Neuronal stem cell (in vitro differentiated cells): ENCODE data around the gene MID1.

ENCODE experiments used
- DNase-seq: peaks from one replicate; pipeline ENCODE4 v3.0.0-alpha.2; 2013; ENCODE audit warnings: low spot score
- H2AFZ ChIP-seq: one replicate; pipeline ENCODE4 v1.6.1; 2013; ENCODE audit warnings: mild to moderate bottlenecking, low read length, inconsistent platforms
- H2AK5ac ChIP-seq: 2 replicates; pipeline ENCODE4 v1.6.1; 2013; ENCODE audit warnings: low read depth, mild to moderate bottlenecking, inconsistent platforms, low read length, moderate library complexity, mixed read lengths
- H2BK120ac ChIP-seq: 2 replicates; pipeline ENCODE4 v1.6.1; 2013; ENCODE audit warnings: low read depth, mild to moderate bottlenecking, inconsistent platforms, low read length, moderate library complexity, mixed read lengths
- H2BK12ac ChIP-seq: one replicate; pipeline ENCODE4 v1.6.1; 2013; ENCODE audit warnings: low read length, inconsistent platforms
- H2BK15ac ChIP-seq: 2 replicates; pipeline ENCODE4 v1.6.1; 2013; ENCODE audit warnings: mild to moderate bottlenecking, low read length, inconsistent platforms, mixed read lengths
- H2BK5ac ChIP-seq: one replicate; pipeline ENCODE4 v1.6.1; 2013; ENCODE audit warnings: inconsistent platforms, mild to moderate bottlenecking, low read length, moderate library complexity
- H3K14ac ChIP-seq: one replicate; pipeline ENCODE4 v1.6.1; 2013; ENCODE audit warnings: low read length, inconsistent platforms
- H3K18ac ChIP-seq: 2 replicates; pipeline ENCODE4 v1.6.1; 2013; ENCODE audit warnings: low read length, inconsistent platforms
- H3K23ac ChIP-seq: 2 replicates; pipeline ENCODE4 v1.6.1; 2013; ENCODE audit warnings: low read depth, mild to moderate bottlenecking, mixed read lengths, low read length, inconsistent platforms; ENCODE audit not compliant: poor library complexity
- H3K27ac ChIP-seq: replicated peaks from 3 replicates; pipeline ENCODE4 v1.5.1; 2013; ENCODE audit warnings: low read length, inconsistent platforms
- H3K27me3 ChIP-seq, 3 experiments: 2 replicates each; pipeline ENCODE4 v1.6.1; 2013; ENCODE audit warnings: low read length in 3 of 3, mild to moderate bottlenecking in 2 of 3, inconsistent platforms in 1 of 3, low read depth in 1 of 3, mixed read lengths in 1 of 3, moderate library complexity in 1 of 3; ENCODE audit not compliant: control insufficient read depth in 3 of 3, insufficient read depth in 3 of 3
- H3K36me3 ChIP-seq, 2 donors: replicated peaks in 1 of 2; 2 replicates each; pipeline ENCODE4 v1.6.1; 2013; ENCODE audit warnings: low read length in 2 of 2; ENCODE audit not compliant: control insufficient read depth in 2 of 2, insufficient read depth in 2 of 2
- H3K4ac ChIP-seq: 2 replicates; pipeline ENCODE4 v1.6.1; 2013; ENCODE audit warnings: inconsistent platforms, mild to moderate bottlenecking, low read length, moderate library complexity
- H3K4me1 ChIP-seq, 2 donors: 1 replicate in 1 of 2; 2 replicates in 1 of 2; pipeline ENCODE4 v1.6.1; 2013; ENCODE audit warnings: low read length in 2 of 2, low read depth in 1 of 2; ENCODE audit not compliant: control insufficient read depth in 2 of 2, insufficient read depth in 1 of 2
- H3K4me2 ChIP-seq: one replicate; pipeline ENCODE4 v1.6.1; 2013; ENCODE audit warnings: mild to moderate bottlenecking, low read length, inconsistent platforms; ENCODE audit not compliant: insufficient read depth, poor library complexity, severe bottlenecking
- H3K4me3 ChIP-seq, 2 donors: 2 replicates each; pipeline ENCODE4 v1.5.1; 2013; ENCODE audit warnings: low read length in 2 of 2, mild to moderate bottlenecking in 2 of 2, inconsistent platforms in 1 of 2, moderate library complexity in 1 of 2
- H3K79me1 ChIP-seq: one replicate; pipeline ENCODE4 v1.6.1; 2013; ENCODE audit warnings: low read depth, mild to moderate bottlenecking, inconsistent platforms, low read length, moderate library complexity
- H3K9ac ChIP-seq: one replicate; pipeline ENCODE4 v1.6.1; 2013; ENCODE audit warnings: mild to moderate bottlenecking, low read depth, low read length, inconsistent platforms; ENCODE audit not compliant: poor library complexity
- H3K9me3 ChIP-seq, 2 donors: replicated peaks in 1 of 2; 2 replicates each; pipeline versions ENCODE3 to v1.6.1; 2013; ENCODE audit warnings: low read length in 2 of 2, mild to moderate bottlenecking in 2 of 2, inconsistent platforms in 1 of 2, low read depth in 1 of 2, mixed read lengths in 1 of 2, moderate library complexity in 1 of 2; ENCODE audit not compliant: control insufficient read depth in 2 of 2, insufficient read depth in 1 of 2
- H4K8ac ChIP-seq: one replicate; pipeline ENCODE4 v1.6.1; 2013; ENCODE audit warnings: low read depth, mild to moderate bottlenecking, inconsistent platforms, low read length, moderate library complexity
- H4K91ac ChIP-seq: one replicate; pipeline ENCODE4 v1.6.1; 2013; ENCODE audit warnings: low read length, low read depth, mild to moderate bottlenecking, inconsistent platforms; ENCODE audit not compliant: poor library complexity
- WGBS, 2 donors: extraction: QIAGEN DNeasy Blood & Tissue Kit; methylation state at CpG; one replicate each; pipeline ENCODE4 v1.1.7; 2013; ENCODE audit warnings: missing lambda C conversion rate in 2 of 2, mixed read lengths in 1 of 2; ENCODE audit not compliant: insufficient read length in 2 of 2, insufficient replicate concordance in 1 of 2; ENCODE audit errors: extremely low coverage in 2 of 2; 5-methylcytosine and 5-hydroxymethylcytosine counted together

Gene MID1

DNA sequence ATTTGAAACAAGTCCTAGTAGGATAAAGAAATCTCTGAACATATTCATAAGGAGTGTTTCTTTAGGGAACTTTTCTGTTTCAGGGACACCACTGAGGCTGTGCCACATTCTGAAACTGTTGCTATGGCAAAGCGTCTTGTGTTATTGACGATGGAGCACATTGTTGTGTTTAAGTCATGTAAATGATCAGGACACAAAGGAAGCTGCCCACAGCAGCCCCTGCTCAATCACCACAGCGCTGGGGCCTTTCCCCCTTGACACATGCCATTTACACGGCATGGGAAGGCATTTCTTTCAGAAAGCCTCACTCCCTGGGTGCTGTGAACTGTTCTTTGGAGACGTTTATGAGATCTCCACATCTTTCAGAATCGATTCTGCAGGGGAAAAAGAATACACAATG, 39.8 kb upstream of the MID1 start:
- Histone ChIP-seq H2BK15ac (no peak overlapping the region), H3K36me3 (peaks cover 0 to 7% of the 10 kb centered on the region in 2 donors), H2AK5ac (no peak overlapping the region), H3K27ac (no peak overlapping the region), H3K79me1 (no peaks in the 10 kb centered on the region), H3K4me1 (peaks cover 3 to 21% of the 10 kb centered on the region in 2 donors), H4K8ac (no peak overlapping the region), H3K18ac (no peak overlapping the region), H3K4me2 (no peak overlapping the region), H2BK12ac (no peak overlapping the region), H3K27me3 (no peaks in the 10 kb centered on the region), H3K23ac (no peak overlapping the region), H3K4me3 (no peak overlapping the region), H4K91ac (no peak overlapping the region), H3K9me3 (peaks cover 0 to 4% of the 10 kb centered on the region in 2 donors), H3K4ac (no peak overlapping the region), H3K14ac (no peak overlapping the region), H2AFZ (no peak overlapping the region), H2BK5ac (no peak overlapping the region), H3K9ac (no peak overlapping the region), H2BK120ac (no peak overlapping the region)
- no CpG with 5 or more reads among the region's 6 CpGs for WGBS, 2 donors
- DNase-seq: peak; percentile 33

DNA sequence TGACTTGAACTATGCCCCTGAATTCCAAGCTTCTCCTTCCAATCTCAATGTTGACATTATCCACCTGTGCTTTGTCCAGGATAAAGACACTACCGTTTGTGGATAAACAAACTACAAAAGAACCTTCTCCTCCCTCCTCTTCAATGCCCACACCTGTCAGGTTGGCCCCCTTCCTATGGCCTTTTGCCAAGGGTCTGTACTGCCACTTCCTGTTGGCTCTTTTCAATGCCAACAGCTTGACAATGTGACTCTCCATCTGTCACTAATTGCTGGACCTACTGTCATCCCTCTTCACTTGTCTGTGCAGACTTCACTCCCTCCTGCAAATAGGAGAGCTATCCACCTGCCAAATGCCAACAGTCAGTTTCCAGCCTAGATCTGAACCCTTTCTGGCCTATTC, 35.8 kb upstream of the MID1 start:
- Histone ChIP-seq H3K14ac (no peak overlapping the region), H3K4ac (no peak overlapping the region), H2BK15ac (no peak overlapping the region), H3K18ac (no peak overlapping the region), H2BK5ac (no peak overlapping the region), H2BK120ac (no peak overlapping the region), H3K4me3 (no peak overlapping the region), H3K4me2 (no peak overlapping the region), H3K9me3 (peaks cover 0 to 3% of the 10 kb centered on the region in 2 donors), H3K27ac (no peak overlapping the region), H4K91ac (no peak overlapping the region), H2AFZ (no peak overlapping the region), H3K36me3 (peaks cover 0 to 14% of the 10 kb centered on the region in 2 donors), H3K9ac (no peak overlapping the region), H3K27me3 (no peaks in the 10 kb centered on the region), H3K4me1 (peaks cover 3 to 21% of the 10 kb centered on the region in 2 donors), H2BK12ac (no peak overlapping the region), H4K8ac (no peak overlapping the region), H2AK5ac (no peak overlapping the region), H3K23ac (no peak overlapping the region), H3K79me1 (no peaks in the 10 kb centered on the region)
- DNase-seq: no peak
- no CpG with 5 or more reads among the region's 1 CpG for WGBS, 2 donors

DNA sequence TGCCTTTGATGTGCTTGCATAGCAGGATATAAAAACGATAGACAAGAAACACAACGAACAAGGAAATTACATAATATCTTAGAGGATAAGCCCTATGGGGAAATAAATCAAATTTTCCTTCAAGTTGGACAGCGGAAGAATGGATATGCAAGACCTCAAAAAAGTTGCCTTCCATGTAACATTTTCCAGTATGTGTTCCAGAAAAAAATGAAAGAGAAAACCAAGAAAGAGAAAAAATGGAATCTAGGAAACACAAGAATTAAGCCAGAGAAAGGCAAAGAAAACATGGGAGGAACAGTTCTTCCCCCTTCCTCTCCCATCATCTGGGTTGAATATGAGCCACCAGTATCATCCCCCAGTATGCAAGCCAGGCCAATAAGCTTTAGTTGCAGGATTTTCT, 34.6 kb upstream of the MID1 start:
- no peak overlapping the region for H3K9ac ChIP-seq
- peaks cover 3 to 16% of the 10 kb centered on the region in 2 donors for H3K4me1 ChIP-seq
- no peak overlapping the region for H3K4ac ChIP-seq
- H3K4me3 ChIP-seq: no peak overlapping the region
- no peak overlapping the region for H3K23ac ChIP-seq
- no peak overlapping the region for H2BK5ac ChIP-seq
- DNase-seq: no peak
- H3K4me2 ChIP-seq: no peak overlapping the region
- H3K9me3 ChIP-seq: peaks cover 0 to 3% of the 10 kb centered on the region in 2 donors
- H2AFZ ChIP-seq: no peak overlapping the region
- no peak overlapping the region for H4K91ac ChIP-seq
- H2BK15ac ChIP-seq: no peak overlapping the region
- peaks cover 0 to 14% of the 10 kb centered on the region in 2 donors for H3K36me3 ChIP-seq
- H2BK12ac ChIP-seq: no peak overlapping the region
- H4K8ac ChIP-seq: no peak overlapping the region
- no CpG with 5 or more reads among the region's 3 CpGs for WGBS, 2 donors
- H3K27me3 ChIP-seq: no peaks in the 10 kb centered on the region
- H3K79me1 ChIP-seq: no peaks in the 10 kb centered on the region
- H2BK120ac ChIP-seq: no peak overlapping the region
- H3K27ac ChIP-seq: no peak overlapping the region
- no peak overlapping the region for H3K14ac ChIP-seq
- no peak overlapping the region for H3K18ac ChIP-seq
- H2AK5ac ChIP-seq: no peak overlapping the region

DNA sequence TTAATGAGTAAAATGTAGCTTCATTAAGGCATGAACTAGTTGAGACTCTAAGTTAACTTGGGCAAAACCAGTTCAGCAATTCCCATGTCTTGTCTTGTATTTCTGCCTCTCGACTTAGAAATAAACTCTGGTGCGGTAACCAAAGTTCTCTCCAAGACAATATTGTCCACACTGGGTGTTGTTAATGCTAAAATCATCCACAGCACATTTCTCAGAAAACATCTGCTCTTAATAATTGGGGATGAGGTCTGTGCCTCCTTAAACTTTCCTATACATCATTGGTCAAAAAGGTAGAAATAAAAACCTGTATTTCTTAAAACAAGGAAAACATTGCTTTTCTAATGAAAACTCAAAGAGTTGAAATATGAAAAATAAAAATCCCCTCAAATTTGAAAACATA, 32.9 kb upstream of the MID1 start:
- H3K18ac ChIP-seq: no peak overlapping the region
- no peak overlapping the region for H2AFZ ChIP-seq
- H3K27ac ChIP-seq: no peak overlapping the region
- peaks cover 0 to under 1% of the 10 kb centered on the region in 2 donors for H3K4me1 ChIP-seq
- H2BK15ac ChIP-seq: no peak overlapping the region
- H3K9ac ChIP-seq: no peak overlapping the region
- H3K4ac ChIP-seq: no peak overlapping the region
- no peak overlapping the region for H2BK12ac ChIP-seq
- H4K8ac ChIP-seq: no peak overlapping the region
- no CpG with 5 or more reads among the region's 2 CpGs for whole genome bisulfite sequencing, 2 donors
- DNase-seq: no peak
- peaks cover 0 to 3% of the 10 kb centered on the region in 2 donors for H3K9me3 ChIP-seq
- no peak overlapping the region for H3K23ac ChIP-seq
- no peak overlapping the region for H2AK5ac ChIP-seq
- no peaks in the 10 kb centered on the region for H3K27me3 ChIP-seq
- H3K4me2 ChIP-seq: no peak overlapping the region
- H3K4me3 ChIP-seq: no peak overlapping the region
- no peak overlapping the region for H2BK120ac ChIP-seq
- H2BK5ac ChIP-seq: no peak overlapping the region
- no peak overlapping the region for H3K14ac ChIP-seq
- H4K91ac ChIP-seq: no peak overlapping the region
- H3K36me3 ChIP-seq: peaks cover 0 to 19% of the 10 kb centered on the region in 2 donors
- H3K79me1 ChIP-seq: no peaks in the 10 kb centered on the region
